GM18873 (cell line): Measurements from ENCODE around the gene HEMK1.

ENCODE experiments used
- ATAC-seq: cut with Tn5 transposase; IDR thresholded peaks from one replicate; pipeline ENCODE4 v1.9.1; 2021; ENCODE audit warnings: mild to moderate bottlenecking, moderate library complexity, moderate number of reproducible peaks; ENCODE audit not compliant: unreplicated experiment, low FRiP score

Gene HEMK1

DNA sequence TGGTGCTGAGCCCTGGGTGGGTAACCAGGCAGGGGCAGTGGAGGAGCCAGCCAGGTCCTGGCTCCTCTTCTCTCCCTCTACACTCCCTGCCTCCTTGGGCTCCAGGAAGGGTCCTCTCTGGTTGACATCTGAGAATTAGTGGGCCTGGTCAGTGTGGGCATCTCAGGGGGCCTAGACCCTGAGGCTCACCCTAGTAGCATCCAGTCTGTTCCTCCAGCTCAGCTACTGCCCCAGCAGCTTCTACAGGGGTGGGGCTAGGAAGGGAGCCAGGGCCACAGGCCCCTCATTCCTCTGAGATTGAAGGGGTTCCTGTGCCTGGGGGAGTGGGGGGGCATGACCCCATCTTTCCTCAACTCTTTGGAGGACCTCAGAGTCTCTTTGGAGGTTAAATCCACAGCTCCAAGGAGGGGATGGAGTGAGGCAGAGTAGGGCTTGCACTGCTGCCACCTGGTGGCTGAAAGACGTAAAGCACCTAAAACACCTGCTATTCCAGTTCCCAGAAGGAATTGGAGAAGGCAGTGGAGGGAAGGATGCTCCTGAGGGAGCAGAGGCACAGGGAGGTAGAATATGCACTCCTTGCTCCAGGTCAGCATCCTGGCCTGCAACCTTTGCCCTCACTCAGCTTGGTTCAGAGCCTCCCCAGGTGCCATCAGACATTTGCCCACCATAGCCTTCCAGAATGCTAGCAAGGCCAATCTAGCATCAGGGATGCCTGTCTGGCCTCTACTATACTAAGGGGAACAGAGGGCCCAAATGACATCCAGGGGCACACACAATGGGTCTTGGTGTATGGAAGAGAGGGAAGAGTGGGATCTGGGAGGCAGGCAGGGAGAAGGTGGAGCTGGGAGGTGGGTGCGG, 26.9 kb upstream of the HEMK1 start:
- ATAC-seq, result no peak

DNA sequence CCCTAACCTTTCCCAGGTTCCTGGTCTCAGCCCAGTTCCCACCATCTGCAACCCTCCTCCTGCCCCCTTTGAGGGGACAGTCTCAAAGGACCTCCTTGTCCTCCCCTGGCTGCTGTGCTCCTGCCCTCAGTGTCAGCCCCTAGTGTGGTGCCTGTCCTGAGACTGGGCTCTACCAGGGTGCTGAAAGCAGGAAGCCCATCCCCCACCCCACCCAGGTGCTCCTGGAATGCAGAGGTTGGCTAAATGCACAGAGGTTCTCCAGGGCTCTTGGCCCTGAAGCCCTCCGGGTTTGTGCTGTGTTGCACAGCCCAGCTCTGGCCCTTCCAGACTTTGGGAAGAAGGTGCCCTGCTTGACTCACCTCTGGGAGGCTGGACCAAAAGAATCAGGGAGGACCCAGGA, 23.5 kb upstream of the HEMK1 start:
- ATAC-seq, result no peak

- no peak for ATAC-seq
These were observed 20.1 kb upstream of the HEMK1 start for GRCh38 chr3:50549226-50549625.

GRCh38 chr3:50550079-50550736, 19.1 kb upstream of the HEMK1 start:
- ATAC-seq, result no peak

GRCh38 chr3:50551054-50551659, 18.2 kb upstream of the HEMK1 start:
- ATAC-seq, result no peak

DNA sequence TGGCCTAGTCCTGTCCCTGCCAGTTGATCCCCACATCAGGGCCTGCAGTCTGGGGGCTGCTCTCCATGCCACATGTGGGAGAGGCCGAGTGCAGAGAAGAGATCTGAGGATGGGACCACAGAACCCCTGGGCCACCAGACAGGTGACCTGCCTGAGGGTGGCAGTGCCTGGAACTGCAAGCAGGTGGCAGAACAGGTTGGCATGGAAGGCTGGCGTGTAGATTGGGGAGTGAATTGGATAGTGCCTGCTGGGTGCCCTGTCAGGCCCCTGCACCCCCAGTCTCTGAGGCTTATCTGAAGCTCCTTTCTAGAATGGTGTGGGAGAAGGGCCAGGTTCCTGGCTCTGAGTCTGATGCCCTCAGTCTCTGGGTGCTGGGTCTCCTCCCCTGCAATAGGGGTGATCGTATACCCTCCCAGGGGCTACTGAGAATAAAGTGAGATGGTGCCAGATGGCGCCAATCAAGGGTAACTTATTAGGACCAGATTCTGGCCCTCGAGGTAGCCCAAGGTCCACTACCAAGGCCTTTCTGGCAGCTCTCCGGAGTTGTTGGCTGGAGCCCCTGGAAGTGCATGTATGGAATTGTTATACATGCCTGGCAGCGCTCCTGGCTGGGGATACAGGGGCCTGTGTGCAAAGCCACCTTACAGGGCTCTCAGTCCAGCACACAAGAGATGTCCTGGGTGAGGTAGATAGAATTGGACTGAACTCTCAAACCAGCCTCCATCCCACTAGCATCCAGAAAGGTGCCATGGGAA, 17.5 kb upstream of the HEMK1 start:
- ATAC-seq, result no peak

- ATAC-seq, result no peak
These were observed 16.7 kb upstream of the HEMK1 start for GRCh38 chr3:50552598-50552997.

DNA sequence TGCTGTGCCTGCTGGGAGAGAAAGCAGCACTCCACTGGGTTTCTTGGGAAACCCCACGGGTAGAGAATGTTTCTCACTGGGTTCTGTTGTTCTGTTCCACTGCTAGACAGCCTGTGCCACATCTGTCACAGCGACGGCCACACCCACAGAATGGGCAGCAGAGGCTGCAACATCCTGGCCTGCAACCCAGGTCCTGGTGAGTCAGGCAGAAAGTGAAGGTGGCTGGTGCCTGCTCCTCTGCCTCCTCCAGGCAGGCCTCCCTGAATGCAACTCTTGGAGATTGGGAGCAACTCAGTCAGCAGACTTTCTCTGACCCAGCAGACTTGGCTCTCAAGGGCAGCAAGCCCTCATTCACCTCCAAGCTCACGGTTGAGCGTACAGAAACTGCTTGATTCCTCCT, 14.8 kb upstream of the HEMK1 start:
- ATAC-seq, result no peak

- no peak for ATAC-seq
These were observed 12.2 kb upstream of the HEMK1 start for GRCh38 chr3:50557106-50557505.

GRCh38 chr3:50557915-50558314, 11.4 kb upstream of the HEMK1 start:
- ATAC-seq, result no peak

DNA sequence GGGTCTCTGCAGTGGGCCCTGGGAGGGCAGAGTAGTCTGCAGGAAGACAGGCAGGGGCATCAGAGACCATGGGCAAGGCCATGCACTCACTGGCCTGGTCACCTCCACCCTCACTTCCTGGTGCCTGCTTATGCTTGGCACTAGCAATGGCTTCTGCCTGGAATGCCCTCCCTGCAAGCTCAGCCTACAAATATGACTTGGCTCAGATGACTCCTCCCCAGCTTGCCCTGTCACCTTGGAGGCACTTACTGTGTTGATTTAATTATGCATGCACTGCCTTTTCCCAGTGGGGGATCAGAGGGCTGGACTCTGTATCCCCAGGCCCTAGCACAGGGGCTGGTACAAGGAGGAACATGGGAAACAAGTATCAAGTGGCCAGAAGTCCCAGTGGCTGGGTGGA, 9.6 kb upstream of the HEMK1 start:
- ATAC-seq, result no peak

DNA sequence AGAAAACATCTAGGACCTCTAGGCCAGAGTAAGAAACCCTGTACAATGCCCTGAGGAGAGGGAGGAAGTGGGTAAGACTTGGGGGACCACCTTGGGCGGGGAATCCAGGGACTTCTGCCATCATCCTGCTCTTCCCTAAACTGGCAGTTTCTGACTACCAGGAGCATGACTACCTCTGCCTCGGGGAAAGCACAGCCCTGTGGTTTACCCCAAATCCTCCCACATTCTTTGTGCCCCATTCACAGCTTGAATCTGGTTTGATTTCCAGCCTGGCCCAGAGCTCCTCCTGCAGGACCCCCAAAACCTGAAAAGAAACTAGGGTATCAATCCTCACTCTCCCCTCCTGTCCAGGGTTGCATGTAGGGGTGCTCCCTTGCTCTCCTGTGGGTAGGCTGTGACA, 6.5 kb upstream of the HEMK1 start:
- ATAC-seq, result no peak

GRCh38 chr3:50563867-50564266, 5.5 kb upstream of the HEMK1 start:
- no peak for ATAC-seq

GRCh38 chr3:50564321-50564720, 5.0 kb upstream of the HEMK1 start:
- no peak for ATAC-seq

DNA sequence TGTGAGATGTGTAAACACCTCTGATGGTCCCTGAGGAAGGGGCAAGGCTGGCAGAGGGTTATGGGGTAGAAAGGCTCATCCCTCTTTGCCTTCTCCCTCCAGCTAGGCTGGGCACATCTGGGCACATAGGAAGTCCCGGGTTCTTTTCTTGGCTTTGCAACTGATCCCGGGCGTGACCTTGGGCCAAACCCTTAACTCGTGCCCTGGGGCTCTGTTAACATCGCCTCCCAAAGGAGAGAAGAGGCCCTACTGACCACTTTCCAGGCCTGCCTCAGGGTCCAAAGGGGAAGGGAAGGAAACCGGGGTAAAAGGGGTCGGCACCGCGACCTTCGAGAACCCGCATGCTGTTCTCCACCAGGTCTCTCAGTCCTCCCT, 2.3 kb upstream of the HEMK1 start:
- no peak for ATAC-seq

- peak; percentile 76 for ATAC-seq
These were observed 1.7 kb upstream of the HEMK1 start, which contains the start of gene C3orf18 for GRCh38 chr3:50567386-50568167. Gene C3orf18 (minus strand): TSS chr3:50567747. CDS start chr3:50565699, 2,048 bp downstream.

DNA sequence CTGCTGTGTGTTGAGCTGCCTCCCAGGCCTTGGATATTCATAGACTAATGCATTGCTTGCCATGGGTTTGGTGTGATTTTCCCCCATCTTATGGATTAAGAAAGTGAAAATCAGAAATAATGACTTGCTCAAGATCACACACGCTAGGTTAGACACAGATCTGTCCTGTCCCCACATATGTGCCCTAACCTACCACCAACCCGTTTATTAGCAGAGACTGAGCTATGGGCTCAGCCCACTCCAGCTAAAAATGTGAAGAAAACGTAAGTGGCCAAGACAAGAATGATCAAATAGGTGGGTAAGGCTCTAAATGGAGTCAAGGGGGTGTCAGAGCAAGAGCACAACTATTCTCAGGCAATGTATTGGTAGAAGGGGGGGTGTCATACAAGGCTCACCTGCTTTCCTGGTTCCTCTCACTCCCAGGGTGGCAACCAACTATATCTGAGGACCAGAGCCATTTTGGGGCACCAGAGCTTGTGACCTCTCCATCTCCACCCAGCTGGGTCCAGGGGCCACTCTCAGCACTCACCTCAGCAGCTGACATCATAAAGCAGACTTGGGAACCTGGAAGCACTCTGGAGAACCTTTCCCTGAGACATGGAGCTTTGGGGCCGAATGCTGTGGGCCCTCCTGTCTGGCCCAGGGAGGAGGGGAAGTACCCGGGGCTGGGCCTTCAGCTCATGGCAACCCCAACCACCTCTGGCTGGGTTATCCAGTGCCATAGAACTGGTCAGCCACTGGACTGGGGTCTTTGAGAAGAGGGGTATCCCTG, 1.4 kb downstream of the HEMK1 start:
- ATAC-seq, result no peak

GRCh38 chr3:50571486-50571885, 2.2 kb downstream of the HEMK1 start:
- ATAC-seq, result no peak

- ATAC-seq, result no peak
These were observed 2.8 kb downstream of the HEMK1 start for GRCh38 chr3:50572158-50572557.
